ENCODE measurements around the gene CUEDC2.
"Not testable (repeated sequence)": the region's sequence is repeated elsewhere in the genome, so short reads cannot be mapped to it uniquely, and the experiment has no call there.

Gene CUEDC2

DNA sequence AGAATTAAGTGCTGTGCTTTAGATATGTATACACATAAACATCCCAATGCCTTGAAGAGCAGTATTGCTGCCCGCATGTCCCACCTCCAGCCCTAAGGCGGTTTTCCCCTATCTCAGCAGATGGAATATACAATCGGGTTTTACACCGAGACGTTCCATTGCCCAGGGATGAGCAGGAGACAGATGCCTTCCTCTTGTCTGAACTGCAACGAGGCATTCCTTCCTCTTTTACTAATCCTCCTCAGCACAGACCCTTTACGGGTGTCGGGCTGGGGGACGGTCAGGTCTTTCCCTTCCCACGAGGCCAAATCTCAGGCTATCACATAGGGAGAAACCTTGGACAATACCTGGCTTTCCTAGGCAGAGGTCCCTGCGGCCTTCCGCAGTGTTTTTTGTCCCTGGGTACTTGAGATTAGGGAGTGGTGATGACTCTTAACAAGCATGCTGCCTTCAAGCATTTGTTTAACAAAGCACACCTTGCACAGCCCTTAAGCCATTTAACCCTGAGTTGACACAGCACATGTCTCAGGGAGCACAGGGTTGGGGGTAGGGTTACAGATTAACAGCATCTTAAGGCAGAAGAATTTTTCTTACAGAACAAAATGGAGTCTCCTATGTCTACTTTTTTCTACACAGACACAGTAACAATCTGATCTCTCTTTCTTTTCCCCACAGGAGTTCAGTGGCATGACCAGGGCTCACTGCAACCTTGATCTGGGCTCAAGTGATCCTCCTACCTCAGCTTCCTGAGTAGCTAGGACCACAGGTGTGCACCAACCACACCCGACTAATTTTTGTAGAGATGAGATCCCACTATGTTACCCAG, 22.5 kb upstream of the CUEDC2 start:
- DNase-seq (ENCODE audit: low read depth) = not testable (repeated sequence)

DNA sequence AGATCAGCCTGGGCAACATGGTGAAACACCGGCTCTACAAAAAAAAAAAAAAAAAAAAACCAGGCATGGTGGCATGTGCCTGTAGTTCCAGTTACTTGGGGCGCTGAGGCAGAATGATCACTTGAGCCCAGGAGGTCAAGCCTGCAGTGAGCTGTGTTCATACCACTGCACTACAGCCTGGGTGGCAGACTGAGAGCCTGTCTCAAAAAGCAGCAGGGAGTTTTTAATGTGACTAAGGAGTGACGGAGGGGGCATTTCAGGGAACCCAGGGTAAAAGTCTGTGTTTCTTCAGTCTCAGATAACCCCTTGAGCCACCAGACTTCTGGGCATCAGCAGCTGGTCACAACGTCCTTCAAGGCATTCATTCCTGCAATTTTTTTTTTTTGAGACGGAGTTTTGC, 21.1 kb upstream of the CUEDC2 start:
- no peak for DNase-seq (ENCODE audit: low read depth)

DNA sequence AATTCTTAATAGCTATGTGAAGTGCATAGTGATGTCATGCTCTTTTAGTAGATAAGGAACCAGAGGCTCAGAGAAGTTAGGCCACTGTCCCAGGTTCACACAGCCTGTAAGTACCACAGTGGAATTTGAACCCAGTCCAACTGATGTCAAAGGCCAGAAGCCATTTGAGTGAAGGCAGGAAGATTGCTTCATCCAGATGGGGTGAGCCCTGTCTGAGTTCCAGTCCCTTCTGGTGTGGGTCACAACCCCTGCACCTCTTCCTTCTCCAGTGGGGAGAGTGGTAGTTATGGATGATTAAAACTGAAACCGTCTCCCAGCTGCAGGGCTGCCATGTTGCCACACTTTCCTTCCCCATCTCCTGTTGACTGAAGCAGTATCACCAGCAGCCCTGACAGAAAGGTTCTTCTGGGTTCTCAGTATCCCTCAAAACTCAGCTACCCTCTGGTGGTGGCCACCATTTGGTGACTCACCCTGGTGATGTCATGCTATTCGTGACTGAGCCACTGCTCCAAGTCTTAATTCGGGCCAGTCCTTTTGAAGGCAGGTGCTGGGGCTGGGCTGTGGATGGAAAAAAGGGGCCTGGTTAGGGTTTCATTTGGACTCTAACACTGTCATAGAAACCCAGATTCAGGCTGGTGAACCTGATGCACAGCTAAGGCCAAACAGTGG, 20.4 kb upstream of the CUEDC2 start:
- DNase-seq (ENCODE audit: low read depth) = no peak

DNA sequence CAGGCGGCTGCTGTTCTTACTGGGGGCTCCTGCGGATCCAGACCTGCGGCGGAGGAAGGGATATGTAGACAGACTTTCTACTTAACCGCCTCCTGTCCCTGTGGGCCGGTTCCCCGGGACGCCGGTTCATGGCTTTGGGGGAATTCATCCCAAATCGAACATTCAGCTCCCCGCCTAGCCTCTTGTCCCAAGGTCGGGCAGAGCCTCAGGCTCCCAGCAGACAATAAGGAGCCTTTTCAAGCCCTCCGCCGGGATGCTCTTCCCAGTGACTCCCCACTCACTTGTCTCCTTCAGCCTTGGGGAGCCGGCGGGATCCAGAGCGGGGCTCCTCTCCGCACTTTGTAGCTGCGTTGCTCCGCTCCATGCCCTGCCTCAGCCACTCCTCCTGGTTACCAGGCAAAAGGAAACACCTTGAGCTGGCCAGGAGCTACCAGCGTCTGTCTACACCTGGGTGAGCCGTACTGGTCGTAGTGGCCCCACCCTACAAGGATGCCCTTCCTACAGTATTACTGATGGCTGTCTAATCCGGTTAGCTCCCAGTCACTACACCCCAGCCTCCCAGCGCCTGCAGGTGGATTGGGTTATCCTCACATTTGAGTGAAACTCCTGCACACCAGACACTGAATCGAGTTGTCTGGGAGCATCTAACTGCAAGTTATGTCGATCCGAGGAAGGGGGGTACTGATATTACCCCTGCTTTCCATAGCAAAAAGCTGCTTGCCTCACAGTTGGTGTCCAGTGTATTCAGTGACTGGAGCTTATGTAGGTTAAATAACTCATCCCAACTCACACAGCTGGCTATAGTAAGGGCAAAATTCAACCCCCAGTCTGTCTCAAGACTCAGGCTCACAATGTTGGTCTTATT, 19.0 kb upstream of the CUEDC2 start, which contains the start of gene C10orf95:
C10orf95 (minus strand) TSS at position 439 of the 865 bp plus-strand sequence. CDS start 450 bp downstream, outside the sequence.
- DNase-seq (ENCODE audit: low read depth) = no peak

GRCh38 chr10:102450374-102451104, 18.2 kb upstream of the CUEDC2 start:
- peak; percentile 77 for DNase-seq (ENCODE audit: low read depth)

DNA sequence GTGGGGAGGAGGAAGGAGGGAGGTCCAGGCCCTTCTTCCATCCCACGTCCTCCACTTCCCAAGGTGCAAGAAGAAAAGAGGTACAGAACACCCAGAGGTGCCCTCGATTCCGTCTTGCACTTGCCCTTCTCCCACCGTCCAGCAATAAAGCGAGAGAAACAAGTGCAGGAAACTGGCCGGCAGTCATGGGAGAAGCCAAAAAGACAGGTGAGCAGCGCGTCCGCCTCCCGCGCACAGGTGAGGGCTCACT, 17.7 kb upstream of the CUEDC2 start:
- DNase-seq (ENCODE audit: low read depth) = no peak

- DNase-seq (ENCODE audit: low read depth) = peak; percentile 75
Measured at GRCh38 chr10:102449321-102450123, 17.1 kb upstream of the CUEDC2 start.

- DNase-seq (ENCODE audit: low read depth) = no peak
Measured at GRCh38 chr10:102444851-102445250, 12.5 kb upstream of the CUEDC2 start.

DNA sequence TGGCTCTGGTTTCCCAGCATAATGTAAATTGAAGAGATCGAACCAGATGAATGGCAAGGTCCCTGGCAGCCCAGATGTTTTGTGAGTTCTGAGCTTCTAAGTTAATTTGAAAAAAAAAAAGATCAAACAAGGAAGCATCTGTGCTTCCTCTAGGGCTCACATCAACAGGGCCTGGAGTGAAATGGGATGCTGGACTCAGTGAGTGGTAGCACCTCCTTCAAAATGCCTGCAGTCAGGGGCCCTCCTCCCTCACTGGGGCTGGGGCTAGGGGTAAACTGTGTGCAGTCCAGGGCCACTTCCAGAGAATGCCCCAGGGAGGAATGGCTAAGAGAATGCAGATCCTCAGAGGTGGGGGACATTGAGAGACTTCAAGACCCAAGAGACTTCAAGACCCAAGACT, 6.0 kb upstream of the CUEDC2 start:
- DNase-seq (ENCODE audit: low read depth) = no peak

DNA sequence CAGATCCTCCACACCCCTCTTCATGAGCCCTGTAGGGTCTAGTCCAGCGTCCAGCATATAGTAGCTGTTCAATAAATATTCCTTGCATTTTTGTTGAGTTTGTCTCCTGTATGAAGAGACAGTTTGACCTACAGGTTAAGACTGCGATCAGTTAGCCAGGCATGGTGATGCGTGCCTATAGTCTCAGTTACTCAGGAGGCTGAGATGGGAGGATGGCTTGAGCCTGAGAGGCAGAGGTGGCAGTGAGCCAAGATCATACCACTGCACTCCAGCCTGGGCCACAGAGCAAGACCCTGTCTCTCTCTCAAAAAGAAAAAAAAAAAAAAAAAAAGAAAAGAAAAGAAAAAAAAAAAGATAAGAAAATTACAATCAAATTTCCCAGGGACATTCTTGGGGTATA, 5.1 kb upstream of the CUEDC2 start:
- DNase-seq (ENCODE audit: low read depth) = no peak

DNA sequence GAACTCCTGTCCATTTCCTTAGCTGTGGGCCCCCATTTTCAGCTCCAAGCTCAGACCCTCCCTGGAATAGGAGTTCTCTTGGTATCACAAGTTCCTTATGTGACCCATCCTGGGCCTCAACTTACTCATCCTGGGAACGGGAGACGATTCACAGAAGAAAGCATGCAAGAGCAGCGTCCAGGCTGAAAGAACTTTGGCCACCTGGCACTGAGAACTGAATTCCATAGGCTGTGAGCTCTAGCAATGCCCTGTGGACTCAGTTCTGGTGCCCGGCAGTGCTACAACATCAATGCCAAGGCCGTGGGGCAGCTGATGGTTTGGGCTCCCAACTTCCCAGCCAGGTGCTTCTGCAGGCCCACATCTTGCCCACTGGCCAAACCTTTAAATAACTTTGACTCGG, 3.9 kb upstream of the CUEDC2 start:
- no peak for DNase-seq (ENCODE audit: low read depth)

GRCh38 chr10:102435529-102436233, 3.3 kb upstream of the CUEDC2 start:
- peak; percentile 30 for DNase-seq (ENCODE audit: low read depth)

DNA sequence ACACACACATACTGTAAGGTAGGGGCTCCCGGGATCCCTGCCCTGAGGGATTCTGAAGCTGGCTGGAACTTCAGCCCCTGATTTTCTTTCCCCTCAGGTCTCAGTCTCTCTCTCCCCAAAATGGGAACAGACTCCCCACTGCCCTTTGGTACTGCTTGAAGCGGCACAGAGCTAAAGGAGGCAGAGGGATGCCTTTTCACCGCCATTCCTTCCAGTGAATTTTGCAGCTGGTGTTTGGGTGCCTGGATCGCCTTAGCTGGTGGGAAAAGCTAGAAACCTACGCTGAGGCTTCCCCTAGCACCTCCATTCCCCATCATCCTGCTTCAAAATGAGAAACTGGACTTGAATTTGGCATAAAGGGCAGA, 2.7 kb upstream of the CUEDC2 start:
- DNase-seq (ENCODE audit: low read depth) = no peak

GRCh38 chr10:102434394-102435132, 2.2 kb upstream of the CUEDC2 start:
- no peak for DNase-seq (ENCODE audit: low read depth)

DNA sequence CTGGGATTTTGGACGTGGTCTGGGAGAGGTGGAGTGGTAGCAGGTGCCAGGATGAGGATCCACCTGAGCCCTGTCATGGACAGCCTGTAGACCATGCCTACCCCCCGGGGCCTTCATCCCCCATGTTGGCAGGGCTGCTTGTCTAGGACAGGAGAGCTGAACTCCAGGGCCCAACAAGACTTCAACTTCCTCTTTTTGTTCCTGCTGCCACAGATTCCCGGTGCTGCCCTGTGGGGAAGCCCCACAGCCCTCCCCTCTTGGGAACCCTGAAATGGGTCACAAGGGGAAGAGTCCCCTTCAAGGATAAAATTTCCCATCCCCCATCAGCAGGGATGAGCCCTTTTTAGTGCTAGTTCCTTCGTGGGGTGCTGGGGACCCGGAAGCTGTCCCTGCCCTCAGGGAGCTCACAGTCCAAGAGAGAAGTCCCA, 1.3 kb upstream of the CUEDC2 start:
- no peak for DNase-seq (ENCODE audit: low read depth)

GRCh38 chr10:102431452-102432124, 786 bp downstream of the CUEDC2 start:
- no peak for DNase-seq (ENCODE audit: low read depth)

GRCh38 chr10:102429468-102429867, 2.9 kb downstream of the CUEDC2 start:
- DNase-seq (ENCODE audit: low read depth) = no peak

GRCh38 chr10:102426803-102427287, 5.5 kb downstream of the CUEDC2 start:
- no peak for DNase-seq (ENCODE audit: low read depth)

DNA sequence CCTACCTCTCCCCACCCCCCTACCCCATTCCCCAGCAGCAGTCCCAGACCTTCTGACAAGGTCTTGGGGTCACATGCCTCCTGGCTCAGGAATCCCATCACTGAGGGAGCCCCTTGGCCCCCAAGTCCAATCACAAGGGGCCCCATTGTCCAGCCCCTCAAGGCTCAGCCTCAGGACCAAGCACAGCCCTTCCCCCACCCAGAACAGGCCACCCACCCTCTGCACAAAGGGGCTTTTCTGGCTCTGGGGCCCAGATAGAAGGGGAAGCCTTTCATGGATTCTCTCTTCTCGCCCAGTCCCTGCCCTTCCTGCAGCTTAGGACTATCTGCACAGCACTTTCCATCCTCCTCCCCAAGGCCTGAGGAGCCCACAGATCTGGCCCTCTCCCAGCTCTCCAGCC, 6.9 kb downstream of the CUEDC2 start:
- DNase-seq (ENCODE audit: low read depth) = no peak
